HepG2 (cell line): ENCODE measurements around the gene ANKRD13C. TPM values are rescaled to one million over a fixed set of nuclear protein-coding genes. Genes with fewer than 3 reads are reported as not detected.

Experiments
- ATF4 ChIP-seq, 2 experiments: fragments of 450-650 bp in 1 of 2; sonication (generic) in 1 of 2; formaldehyde crosslinking; IDR thresholded peaks; 2 replicates each; pipeline versions ENCODE4 v1.5.0 to v1.8.0; 2020 to 2022; ENCODE audit warnings: mild to moderate bottlenecking in 1 of 2, missing genetic modification reagents in 1 of 2
- CC2D1A ChIP-seq: sonication (generic); formaldehyde crosslinking; IDR thresholded peaks from 2 replicates; pipeline ENCODE4 v1.8.1; 2023; ENCODE audit warnings: mild to moderate bottlenecking, missing genetic modification reagents
- CEBPB ChIP-seq: IDR thresholded peaks from 2 replicates; pipeline ENCODE4 v1.6.1; 2011; ENCODE audit warnings: low read depth, low read length, improper control_type of control experiment, borderline replicate concordance
- CEBPG ChIP-seq: IDR thresholded peaks from 2 replicates; pipeline ENCODE4 v1.6.1; 2016
- CTCF ChIP-seq: sonication (generic); formaldehyde crosslinking; IDR thresholded peaks from 2 replicates; pipeline ENCODE4 v1.5.0; 2020; ENCODE audit warnings: mild to moderate bottlenecking, missing genetic modification reagents, moderate library complexity
- EED ChIP-seq: sonication (generic); formaldehyde crosslinking; IDR thresholded peaks from 2 replicates; pipeline ENCODE4 v1.5.0; 2020; ENCODE audit warnings: mild to moderate bottlenecking, missing genetic modification reagents
- HOXA7 ChIP-seq: sonication (generic); formaldehyde crosslinking; IDR thresholded peaks from 2 replicates; pipeline ENCODE4 v1.8.1; 2022; ENCODE audit warnings: mild to moderate bottlenecking, missing genetic modification reagents, moderate library complexity
- HOXA9 ChIP-seq: sonication (generic); formaldehyde crosslinking; IDR thresholded peaks from 2 replicates; pipeline ENCODE4 v1.8.1; 2022; ENCODE audit warnings: missing genetic modification reagents, mild to moderate bottlenecking, moderate library complexity, borderline replicate concordance
- MIER2 ChIP-seq: IDR thresholded peaks from 2 replicates; pipeline ENCODE4 v1.6.1; 2016; ENCODE audit warnings: missing biosample characterization, missing genetic modification reagents
- MTF1 ChIP-seq: sonication (generic); formaldehyde crosslinking; IDR thresholded peaks from 2 replicates; pipeline ENCODE4 v1.5.0; 2020; ENCODE audit warnings: missing genetic modification reagents
- NBN ChIP-seq: fragments of 450-650 bp; conservative IDR thresholded peaks from 2 replicates; pipeline ENCODE4 v1.6.1; 2017
- PCBP1 ChIP-seq: fragments of 200-400 bp; formaldehyde crosslinking; IDR thresholded peaks from 2 replicates; pipeline ENCODE4 v1.6.1; 2017; ENCODE audit warnings: mild to moderate bottlenecking, low read depth, low read length, borderline replicate concordance
- PHF21A ChIP-seq: sonication (generic); formaldehyde crosslinking; IDR thresholded peaks from 2 replicates; pipeline ENCODE4 v1.5.0; 2020; ENCODE audit warnings: mild to moderate bottlenecking, missing genetic modification reagents
- PLSCR1 ChIP-seq: sonication (generic); formaldehyde crosslinking; IDR thresholded peaks from 2 replicates; pipeline ENCODE4 v1.5.0; 2020; ENCODE audit warnings: missing genetic modification reagents, mild to moderate bottlenecking, borderline replicate concordance
- POGZ ChIP-seq: sonication (generic); formaldehyde crosslinking; IDR thresholded peaks from 2 replicates; pipeline ENCODE4 v1.4.0; 2020; ENCODE audit warnings: mild to moderate bottlenecking, missing genetic modification reagents
- RFX3 ChIP-seq: IDR thresholded peaks from 2 replicates; pipeline ENCODE4 v1.6.1; 2016; ENCODE audit warnings: missing biosample characterization, missing genetic modification reagents
- RFX5 ChIP-seq: IDR thresholded peaks from 2 replicates; pipeline ENCODE4 v1.6.1; 2011; ENCODE audit warnings: low read depth, low read length, improper control_type of control experiment
- RXRB ChIP-seq: IDR thresholded peaks from 2 replicates; pipeline ENCODE4 v1.6.1; 2016; ENCODE audit warnings: borderline replicate concordance, missing genetic modification reagents, missing compliant biosample characterization
- SIX4 ChIP-seq: sonication (generic); formaldehyde crosslinking; IDR thresholded peaks from 2 replicates; pipeline ENCODE4 v1.4.0; 2020; ENCODE audit warnings: missing genetic modification reagents
- SRSF4 ChIP-seq: fragments of 200-400 bp; formaldehyde crosslinking; IDR thresholded peaks from one replicate; pipeline ENCODE4 v1.6.1; 2018; ENCODE audit warnings: mild to moderate bottlenecking, low read depth, low read length, moderate library complexity; ENCODE audit not compliant: poor library complexity, severe bottlenecking
- TBX2 ChIP-seq: sonication (generic); formaldehyde crosslinking; IDR thresholded peaks from 2 replicates; pipeline ENCODE4 v1.5.0; 2020; ENCODE audit warnings: missing genetic modification reagents, mild to moderate bottlenecking, borderline replicate concordance
- XBP1 ChIP-seq: sonication (generic); formaldehyde crosslinking; IDR thresholded peaks from 2 replicates; pipeline ENCODE4 v1.5.0; 2020; ENCODE audit warnings: missing genetic modification reagents
- ZNF138 ChIP-seq: sonication (generic); formaldehyde crosslinking; IDR thresholded peaks from 2 replicates; pipeline ENCODE4 v1.5.0; 2020; ENCODE audit warnings: mild to moderate bottlenecking, low read depth, missing genetic modification reagents
- ZNF317 ChIP-seq: sonication (generic); formaldehyde crosslinking; IDR thresholded peaks from 2 replicates; pipeline ENCODE4 v1.5.0; 2020; ENCODE audit warnings: mild to moderate bottlenecking, missing genetic modification reagents
- ZNF577 ChIP-seq: sonication (generic); formaldehyde crosslinking; IDR thresholded peaks from 2 replicates; pipeline ENCODE4 v1.4.0; 2020; ENCODE audit warnings: mild to moderate bottlenecking, low read depth, missing genetic modification reagents, borderline replicate concordance
- ZNF614 ChIP-seq: IDR thresholded peaks from 2 replicates; pipeline ENCODE4 v1.6.1; 2018; ENCODE audit warnings: missing biosample characterization, missing genetic modification reagents, inconsistent platforms, borderline replicate concordance
- ZNF629 ChIP-seq: sonication (generic); formaldehyde crosslinking; conservative IDR thresholded peaks from 2 replicates; pipeline ENCODE4 v1.5.0; 2020; ENCODE audit warnings: missing genetic modification reagents
- ZNF75D ChIP-seq: sonication (generic); formaldehyde crosslinking; IDR thresholded peaks from 2 replicates; pipeline ENCODE4 v1.8.1; 2023; ENCODE audit warnings: missing genetic modification reagents, mild to moderate bottlenecking, borderline replicate concordance
- ZNF761 ChIP-seq: sonication (generic); formaldehyde crosslinking; conservative IDR thresholded peaks from 2 replicates; pipeline ENCODE4 v1.4.0; 2020; ENCODE audit warnings: mild to moderate bottlenecking, missing genetic modification reagents
- polyA plus RNA-seq, 8 experiments: library from polyadenylated mRNA; depleted of rRNA in 3 of 8; stranded (reverse) in 7 of 8; unstranded in 1 of 8; fragments of >200 nt; fragmentation: Illumina TruSeq in 4 of 8; extraction: Trizol in 4 of 8; gene quantifications; 2 replicates each; pipeline versions ENCODE4 v1.2.1 to v1.2.3, GENCODE V29; 2011 to 2016; ENCODE audit warnings: low read depth in 4 of 8, missing spikeins in 1 of 8, mixed read lengths in 1 of 8; ENCODE audit not compliant: insufficient read depth in 1 of 8
- total RNA-seq, 5 experiments: library from RNA; depleted of rRNA; stranded (reverse); fragments of >200 nt; fragmentation: Illumina TruSeq; extraction: Trizol; gene quantifications; 2 replicates each; pipeline ENCODE4 v1.2.3, GENCODE V29; 2016; ENCODE audit warnings: low read depth in 1 of 5

The ANKRD13C gene
- total and polyA plus RNA-seq, 2 of the 13 experiments (the other 11 are each of a cell fraction or from before 2014, with no cell fraction given) = 6.2 to 17.6 TPM

GRCh38 chr1:70221238-70222121 is 133.0 kb downstream of the ANKRD13C start, which contains the start of gene SRSF11 (continued):
- no peak; the same call in 1 of the 2 replicates for TF ChIP-seq PLSCR1 (CRISPR knock-in tag)
- TF ChIP-seq ZNF577 = no peak
- TF ChIP-seq SRSF4 = no peak
- TF ChIP-seq TBX2 (CRISPR knock-in tag) = peak; percentile 68; the same call in 1 of the 2 replicates
- no peak for TF ChIP-seq CC2D1A (CRISPR knock-in tag)
- no peak for TF ChIP-seq CTCF
- TF ChIP-seq PCBP1 = 0 out of 2 replicates have a peak, but pooled peaks have one; percentile 44
- no peak for TF ChIP-seq ZNF761 (CRISPR knock-in tag)
- no peak for TF ChIP-seq CEBPG (CRISPR knock-in tag)
- TF ChIP-seq CEBPB = no peak
- TF ChIP-seq ZNF138 = no peak
- no peak for TF ChIP-seq ZNF629
- no peak for TF ChIP-seq MTF1
- 0 out of 2 replicates have a peak, but pooled peaks have one; percentile 41 for TF ChIP-seq HOXA9 (CRISPR knock-in tag)
- peak; percentile 27; the same call in 1 of the 2 replicates for TF ChIP-seq RXRB (CRISPR knock-in tag)
- TF ChIP-seq POGZ (CRISPR knock-in tag) = peak; percentile 90
- TF ChIP-seq RFX3 (CRISPR knock-in tag) = no peak
- no peak for TF ChIP-seq RFX5
- no peak for TF ChIP-seq XBP1
- TF ChIP-seq ZNF317 = no peak; the same call in 1 of the 2 replicates
- TF ChIP-seq ZNF75D (CRISPR knock-in tag) = no peak
- TF ChIP-seq PHF21A (CRISPR knock-in tag) = peak; percentile 50; the same call in 1 of the 2 replicates
- TF ChIP-seq HOXA7 = no peak
- no peak for TF ChIP-seq EED
- TF ChIP-seq SIX4 = no peak
- no peak for TF ChIP-seq NBN
- TF ChIP-seq ZNF614 (CRISPR knock-in tag) = peak; percentile 75; the same call in 1 of the 2 replicates
- TF ChIP-seq ATF4 (CRISPR knock-in tag; IDR thresholded peaks at IDR 0.05) = no peak; a peak in 1 of 4 replicates
- no peak for TF ChIP-seq MIER2 (CRISPR knock-in tag)
